ENCODE measurements around the gene FGFR3.

DNA sequence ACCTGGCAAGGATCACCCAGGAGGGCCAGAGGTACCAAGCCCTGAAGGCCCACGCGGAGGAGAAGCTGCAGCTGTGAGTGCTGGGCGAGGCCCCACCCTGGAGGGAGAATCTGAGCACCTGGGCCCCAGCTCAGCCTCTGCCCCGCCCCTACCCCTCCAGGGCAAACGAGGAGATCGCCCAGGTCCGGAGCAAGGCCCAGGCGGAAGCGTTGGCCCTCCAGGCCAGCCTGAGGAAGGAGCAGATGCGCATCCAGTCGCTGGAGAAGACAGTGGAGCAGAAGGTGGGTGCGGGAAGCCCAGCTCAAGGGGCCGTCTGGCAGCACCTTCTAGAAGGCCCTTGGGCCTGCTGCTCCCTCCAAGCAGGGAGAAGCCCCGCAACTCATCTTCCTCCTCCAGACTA is 48.5 kb upstream of the FGFR3 start:
- TF ChIP-seq SIN3A (IDR thresholded peaks at IDR 0.05; ENCODE audit: borderline replicate concordance, insufficient read depth, low read length) (no peak), TAF1 (IDR thresholded peaks at IDR 0.05; ENCODE audit: borderline replicate concordance, insufficient read depth, low read length) (no peak), REST (IDR thresholded peaks at IDR 0.05; ENCODE audit: insufficient read depth in 1 of 2, low read depth in 2 of 2, low read length in 2 of 2) (no peak)

All from PFSK-1 (cell line).